ENCODE results near the gene FAM241B.

FAM241B gene

GRCh38 chr10:69628891-69629290 is 1.2 kb upstream of the FAM241B start:
- H3K4me3 ChIP-seq (replicated peaks; ENCODE audit: insufficient read depth, low read length): no peak overlapping the region
- TF ChIP-seq POLR2AphosphoS5 (IDR thresholded peaks at IDR 0.05; ENCODE audit: low read depth) (no peak), CTCF (IDR thresholded peaks at IDR 0.05; ENCODE audit: insufficient read depth, low read length) (no peak), SPI1 (IDR thresholded peaks at IDR 0.05; ENCODE audit: borderline replicate concordance, low read depth) (no peak), GABPA (IDR thresholded peaks at IDR 0.05; ENCODE audit: low read depth) (no peak)
- TF ChIP-seq, protein P1, sequence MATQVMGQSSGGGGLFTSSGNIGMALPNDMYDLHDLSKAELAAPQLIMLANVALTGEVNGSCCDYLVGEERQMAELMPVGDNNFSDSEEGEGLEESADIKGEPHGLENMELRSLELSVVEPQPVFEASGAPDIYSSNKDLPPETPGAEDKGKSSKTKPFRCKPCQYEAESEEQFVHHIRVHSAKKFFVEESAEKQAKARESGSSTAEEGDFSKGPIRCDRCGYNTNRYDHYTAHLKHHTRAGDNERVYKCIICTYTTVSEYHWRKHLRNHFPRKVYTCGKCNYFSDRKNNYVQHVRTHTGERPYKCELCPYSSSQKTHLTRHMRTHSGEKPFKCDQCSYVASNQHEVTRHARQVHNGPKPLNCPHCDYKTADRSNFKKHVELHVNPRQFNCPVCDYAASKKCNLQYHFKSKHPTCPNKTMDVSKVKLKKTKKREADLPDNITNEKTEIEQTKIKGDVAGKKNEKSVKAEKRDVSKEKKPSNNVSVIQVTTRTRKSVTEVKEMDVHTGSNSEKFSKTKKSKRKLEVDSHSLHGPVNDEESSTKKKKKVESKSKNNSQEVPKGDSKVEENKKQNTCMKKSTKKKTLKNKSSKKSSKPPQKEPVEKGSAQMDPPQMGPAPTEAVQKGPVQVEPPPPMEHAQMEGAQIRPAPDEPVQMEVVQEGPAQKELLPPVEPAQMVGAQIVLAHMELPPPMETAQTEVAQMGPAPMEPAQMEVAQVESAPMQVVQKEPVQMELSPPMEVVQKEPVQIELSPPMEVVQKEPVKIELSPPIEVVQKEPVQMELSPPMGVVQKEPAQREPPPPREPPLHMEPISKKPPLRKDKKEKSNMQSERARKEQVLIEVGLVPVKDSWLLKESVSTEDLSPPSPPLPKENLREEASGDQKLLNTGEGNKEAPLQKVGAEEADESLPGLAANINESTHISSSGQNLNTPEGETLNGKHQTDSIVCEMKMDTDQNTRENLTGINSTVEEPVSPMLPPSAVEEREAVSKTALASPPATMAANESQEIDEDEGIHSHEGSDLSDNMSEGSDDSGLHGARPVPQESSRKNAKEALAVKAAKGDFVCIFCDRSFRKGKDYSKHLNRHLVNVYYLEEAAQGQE (IDR thresholded peaks at IDR 0.05; ENCODE audit: insufficient replicate concordance, low read depth): no peak
- peaks cover 11% of the 10 kb centered on the region for H3K27me3 ChIP-seq (ENCODE audit: insufficient read depth, poor library complexity, severe bottlenecking)
- no peak overlapping the region for H3K27ac ChIP-seq (replicated peaks)
- no peak for DNase-seq (ENCODE audit: low read depth in 1 of 2, low spot score in 1 of 2)

DNA sequence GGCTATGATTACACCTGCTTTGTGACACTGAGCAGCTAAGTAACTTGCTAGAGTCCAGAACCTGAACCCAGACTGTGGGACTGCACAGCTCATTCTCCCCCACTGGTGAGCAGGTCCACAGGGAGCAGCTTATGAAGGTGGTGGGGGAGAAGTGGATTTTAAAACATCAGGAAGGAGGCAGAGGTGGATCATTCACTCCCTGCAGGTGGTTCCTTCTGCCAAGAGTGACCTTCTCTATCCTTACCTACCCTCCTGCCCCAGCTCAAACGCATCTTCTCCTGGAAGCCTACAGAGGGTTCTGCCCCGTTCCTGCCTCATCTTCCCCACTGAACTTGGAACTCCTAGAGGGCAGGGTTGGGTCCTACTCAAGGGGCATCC is 539 bp upstream of the FAM241B start:
- Histone ChIP-seq H3K27me3 (ENCODE audit: insufficient read depth, poor library complexity, severe bottlenecking) (peaks cover 11% of the 10 kb centered on the region), H3K4me3 (replicated peaks; ENCODE audit: insufficient read depth, low read length) (no peak overlapping the region), H3K27ac (replicated peaks) (no peak overlapping the region)
- no peak for DNase-seq (ENCODE audit: low read depth in 1 of 2, low spot score in 1 of 2)
- TF ChIP-seq, protein P1 (IDR thresholded peaks at IDR 0.05; ENCODE audit: insufficient replicate concordance, low read depth): no peak
- TF ChIP-seq GABPA (IDR thresholded peaks at IDR 0.05; ENCODE audit: low read depth) (no peak), SPI1 (IDR thresholded peaks at IDR 0.05; ENCODE audit: borderline replicate concordance, low read depth) (no peak), POLR2AphosphoS5 (IDR thresholded peaks at IDR 0.05; ENCODE audit: low read depth) (no peak), CTCF (IDR thresholded peaks at IDR 0.05; ENCODE audit: insufficient read depth, low read length) (no peak)

DNA sequence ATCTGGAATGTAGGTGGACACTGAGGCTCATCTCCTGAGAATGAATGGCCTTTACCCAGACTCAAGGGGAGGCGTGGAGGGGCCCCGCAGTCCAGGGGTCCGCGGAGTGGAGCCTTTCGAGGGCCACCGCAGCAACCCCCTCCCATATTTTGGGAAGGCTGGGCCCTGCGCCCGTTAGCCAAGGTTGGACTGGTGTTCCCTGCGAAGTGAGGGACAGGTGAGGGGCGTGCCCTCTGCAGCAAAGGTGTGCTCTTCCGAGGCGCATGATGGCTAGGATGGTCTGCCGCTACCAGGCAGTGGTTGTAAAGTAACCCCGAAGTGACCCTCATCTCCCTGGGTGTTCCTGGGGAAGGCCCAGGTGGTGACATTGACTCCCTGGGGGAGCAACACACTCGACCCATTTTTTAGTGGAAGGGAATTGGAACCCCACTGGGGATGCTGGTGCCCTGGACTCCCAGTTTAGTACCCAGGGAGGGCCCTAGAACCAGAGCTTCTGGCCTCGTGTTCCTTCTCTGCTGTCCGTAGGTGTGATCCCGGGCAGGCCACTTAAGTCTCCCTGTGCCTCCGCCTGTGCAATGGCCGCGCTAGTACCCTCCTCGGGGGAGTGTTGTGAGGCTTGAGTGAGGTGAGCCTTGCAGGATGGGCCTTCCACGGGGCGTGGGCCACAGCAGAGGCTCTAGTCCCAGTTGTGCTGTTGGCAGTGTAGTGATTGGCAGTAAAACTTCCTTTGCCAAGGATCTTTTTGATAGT is 779 bp downstream of the FAM241B start:
- DNase-seq (ENCODE audit: low read depth in 1 of 2, low spot score in 1 of 2): no peak
- TF ChIP-seq, protein P1 (IDR thresholded peaks at IDR 0.05; ENCODE audit: insufficient replicate concordance, low read depth): no peak
- TF ChIP-seq CTCF (IDR thresholded peaks at IDR 0.05; ENCODE audit: insufficient read depth, low read length): no peak
- TF ChIP-seq SPI1 (IDR thresholded peaks at IDR 0.05; ENCODE audit: borderline replicate concordance, low read depth): no peak
- TF ChIP-seq GABPA (IDR thresholded peaks at IDR 0.05; ENCODE audit: low read depth): no peak
- no peak for TF ChIP-seq POLR2AphosphoS5 (IDR thresholded peaks at IDR 0.05; ENCODE audit: low read depth)
- no peak overlapping the region for H3K27ac ChIP-seq (replicated peaks)
- no peak overlapping the region for H3K4me3 ChIP-seq (replicated peaks; ENCODE audit: insufficient read depth, low read length)
- H3K27me3 ChIP-seq (ENCODE audit: insufficient read depth, poor library complexity, severe bottlenecking): peaks cover 11% of the 10 kb centered on the region
